HEK293T (cell line): Measurements from ENCODE around the gene RESP18.

ENCODE experiments used
- ARNT ChIP-seq: fragments of 450-650 bp; IDR thresholded peaks from 2 replicates; pipeline ENCODE4 v1.6.1; 2017; ENCODE audit warnings: mild to moderate bottlenecking
- BHLHE40 ChIP-seq: fragments of 450-650 bp; IDR thresholded peaks from 2 replicates; pipeline ENCODE4 v1.6.1; 2016; ENCODE audit warnings: mild to moderate bottlenecking, moderate library complexity, borderline replicate concordance
- CTBP1 ChIP-seq: fragments of 450-650 bp; IDR thresholded peaks from 2 replicates; pipeline ENCODE4 v1.6.1; 2016; ENCODE audit warnings: borderline replicate concordance
- FOXM1 ChIP-seq: fragments of 450-650 bp; IDR thresholded peaks from 2 replicates; pipeline ENCODE4 v1.6.1; 2017; ENCODE audit warnings: mild to moderate bottlenecking, borderline replicate concordance
- L3MBTL2 ChIP-seq: fragments of 450-650 bp; conservative IDR thresholded peaks from 2 replicates; pipeline ENCODE4 v1.6.1; 2016; ENCODE audit warnings: mild to moderate bottlenecking
- LEF1 ChIP-seq: fragments of 450-650 bp; IDR thresholded peaks from 2 replicates; pipeline ENCODE4 v1.6.1; 2017; ENCODE audit warnings: mild to moderate bottlenecking, borderline replicate concordance
- TARDBP ChIP-seq: fragments of 450-650 bp; IDR thresholded peaks from 2 replicates; pipeline ENCODE4 v1.6.1; 2016

- TF ChIP-seq BHLHE40, result no peak
- no peak for TF ChIP-seq TARDBP
- no peak for TF ChIP-seq FOXM1
- no peak for TF ChIP-seq CTBP1
- TF ChIP-seq L3MBTL2, result no peak
- no peak for TF ChIP-seq LEF1
- TF ChIP-seq ARNT, result no peak
These were observed 29.5 kb upstream of the RESP18 start for GRCh38 chr2:219362072-219362471.
